GM21619 (cell line): Measurements from ENCODE around the gene CACNA1H.
"Not testable (repeated sequence)": the region's sequence is repeated elsewhere in the genome, so short reads cannot be mapped to it uniquely, and the experiment has no call there.

Source experiments
- ATAC-seq: cut with Tn5 transposase; IDR thresholded peaks from one replicate; pipeline ENCODE4 v1.9.1; 2021; ENCODE audit not compliant: unreplicated experiment

CACNA1H gene

DNA sequence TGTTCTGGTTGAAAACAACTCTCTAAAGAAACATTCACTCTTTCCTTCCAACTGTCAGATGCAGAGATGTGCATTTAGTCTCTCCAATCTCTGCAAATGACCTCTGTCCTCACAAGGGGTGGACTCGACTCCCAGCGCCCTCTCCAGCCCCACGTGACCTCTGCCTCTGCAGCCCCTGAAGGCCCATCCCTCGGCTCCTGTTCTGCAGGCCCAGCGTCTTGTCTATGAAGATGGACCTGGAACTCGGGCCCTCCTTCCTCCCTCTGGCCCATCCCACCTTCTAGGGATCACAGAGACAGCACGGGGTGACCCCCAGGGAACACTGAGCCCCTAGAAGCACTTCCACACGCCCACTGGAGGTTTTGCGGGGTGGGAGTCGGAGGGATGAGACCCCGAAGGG is 90.5 kb downstream of the CACNA1H start:
- not testable (repeated sequence) for ATAC-seq

DNA sequence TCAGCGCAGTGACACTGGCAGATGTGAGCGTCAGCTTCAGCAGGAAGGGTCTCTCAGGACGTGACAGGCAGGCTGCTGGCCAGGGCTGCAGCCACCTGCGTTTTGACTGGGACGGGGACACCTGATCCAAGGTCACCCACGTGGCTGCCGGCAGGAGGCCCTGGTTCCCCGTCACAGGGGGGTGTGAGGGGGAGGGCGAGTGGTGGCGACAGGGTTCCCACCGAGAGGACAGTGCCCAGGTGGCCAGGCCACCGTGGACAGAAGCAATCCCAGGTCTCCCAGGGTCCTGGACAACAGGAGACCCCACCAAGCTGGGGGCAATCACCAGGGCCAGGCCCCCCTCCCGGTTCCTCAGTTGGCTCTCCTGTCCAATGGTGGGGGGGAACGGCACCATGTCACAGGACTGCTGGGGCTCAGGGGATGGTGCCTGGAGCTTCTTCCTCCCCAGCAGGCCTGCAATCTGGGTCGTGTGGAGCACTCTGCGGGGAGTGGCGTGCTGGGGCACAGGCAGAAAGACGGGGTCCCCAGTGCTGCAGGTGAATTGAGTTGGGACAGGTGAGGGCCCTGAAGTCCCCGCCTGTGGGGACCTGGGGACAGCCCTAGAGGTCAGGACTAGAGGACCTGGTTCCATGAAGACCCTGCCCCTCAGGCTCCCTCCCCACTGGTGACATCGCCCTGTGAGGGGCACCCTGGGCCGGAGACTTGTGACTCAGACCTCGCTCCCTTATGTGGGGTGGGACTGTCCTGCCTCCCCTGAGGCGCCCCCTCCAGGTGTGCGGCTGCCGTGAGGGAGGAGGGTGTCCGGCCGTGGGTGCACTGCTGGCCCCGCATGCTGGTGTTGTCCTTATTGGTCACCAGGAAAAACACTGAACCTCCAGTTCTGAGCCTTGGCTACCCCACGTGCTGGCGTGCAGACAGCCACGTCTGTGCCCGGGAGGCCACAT is 91.3 kb downstream of the CACNA1H start:
- not testable (repeated sequence) for ATAC-seq

DNA sequence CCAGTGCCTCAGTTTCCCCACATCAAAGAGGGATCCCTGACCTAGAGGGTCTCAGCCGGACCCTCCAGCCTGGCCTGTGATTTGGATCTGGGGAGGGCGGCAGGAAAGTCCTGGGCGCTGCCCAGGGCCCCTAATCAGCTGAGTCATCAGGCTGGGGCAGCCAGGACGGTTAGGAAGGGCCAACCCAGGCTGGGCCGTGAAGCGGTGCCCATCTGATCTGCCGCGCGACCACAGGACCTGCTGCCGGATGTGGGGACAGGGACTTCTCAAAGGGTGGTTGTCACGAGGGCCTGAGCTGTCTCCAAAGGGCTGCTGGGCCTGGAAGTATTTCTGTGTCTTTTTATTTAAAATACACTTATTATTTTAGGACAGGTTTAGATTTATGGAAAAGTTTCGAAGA is 92.0 kb downstream of the CACNA1H start:
- ATAC-seq = no peak

DNA sequence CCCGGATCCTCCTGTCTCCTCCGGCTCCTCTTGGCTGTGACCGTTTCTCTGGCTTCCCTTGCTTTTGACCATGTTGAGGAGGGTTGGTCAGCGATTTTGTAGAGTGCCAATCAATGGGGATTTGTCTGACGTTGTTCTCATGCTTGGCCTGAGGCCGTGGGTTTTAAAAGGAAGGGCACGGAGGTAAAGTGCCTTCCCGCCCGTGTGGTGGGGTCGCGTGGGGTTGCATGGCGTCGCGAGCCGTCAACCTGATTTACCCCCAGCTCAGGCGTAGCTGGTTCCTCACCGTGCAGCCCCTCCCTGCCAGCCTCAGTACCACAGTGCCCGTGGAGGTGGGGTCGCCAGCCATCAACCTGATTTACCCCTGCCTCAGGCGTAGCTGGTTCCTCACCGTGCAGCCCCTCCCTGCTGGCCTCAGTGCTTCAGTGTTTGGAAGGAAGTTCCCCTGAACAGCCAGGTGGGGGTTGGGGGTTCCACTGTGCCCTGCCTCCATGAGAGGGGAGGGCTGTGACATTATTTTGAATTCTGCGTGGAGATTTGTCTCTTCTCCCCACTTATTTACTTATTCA is 92.6 kb downstream of the CACNA1H start:
- no peak for ATAC-seq

DNA sequence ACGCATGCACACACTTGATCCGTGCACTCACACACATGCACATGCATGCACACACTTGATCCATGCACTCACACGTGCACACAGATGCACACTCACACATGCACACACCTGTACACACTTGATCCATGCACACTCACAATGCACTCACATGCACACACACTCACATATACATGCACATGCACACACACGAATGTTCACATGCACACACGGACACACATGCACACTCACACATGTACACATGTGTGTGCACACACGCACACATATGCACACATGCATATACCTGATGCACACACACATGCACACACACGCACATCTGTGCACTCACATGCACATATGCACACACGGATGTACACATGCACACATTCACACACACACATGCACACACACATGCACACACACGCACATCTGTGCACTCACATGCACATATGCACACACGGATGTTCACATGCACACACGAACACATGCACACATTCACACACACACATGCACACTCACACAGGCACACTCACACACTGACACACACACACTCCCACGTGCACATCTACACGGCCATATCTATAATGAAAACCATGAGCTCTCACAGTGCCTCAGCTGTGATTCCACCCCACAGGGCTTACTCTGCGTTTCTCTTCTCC is 95.1 kb downstream of the CACNA1H start:
- not testable (repeated sequence) for ATAC-seq

DNA sequence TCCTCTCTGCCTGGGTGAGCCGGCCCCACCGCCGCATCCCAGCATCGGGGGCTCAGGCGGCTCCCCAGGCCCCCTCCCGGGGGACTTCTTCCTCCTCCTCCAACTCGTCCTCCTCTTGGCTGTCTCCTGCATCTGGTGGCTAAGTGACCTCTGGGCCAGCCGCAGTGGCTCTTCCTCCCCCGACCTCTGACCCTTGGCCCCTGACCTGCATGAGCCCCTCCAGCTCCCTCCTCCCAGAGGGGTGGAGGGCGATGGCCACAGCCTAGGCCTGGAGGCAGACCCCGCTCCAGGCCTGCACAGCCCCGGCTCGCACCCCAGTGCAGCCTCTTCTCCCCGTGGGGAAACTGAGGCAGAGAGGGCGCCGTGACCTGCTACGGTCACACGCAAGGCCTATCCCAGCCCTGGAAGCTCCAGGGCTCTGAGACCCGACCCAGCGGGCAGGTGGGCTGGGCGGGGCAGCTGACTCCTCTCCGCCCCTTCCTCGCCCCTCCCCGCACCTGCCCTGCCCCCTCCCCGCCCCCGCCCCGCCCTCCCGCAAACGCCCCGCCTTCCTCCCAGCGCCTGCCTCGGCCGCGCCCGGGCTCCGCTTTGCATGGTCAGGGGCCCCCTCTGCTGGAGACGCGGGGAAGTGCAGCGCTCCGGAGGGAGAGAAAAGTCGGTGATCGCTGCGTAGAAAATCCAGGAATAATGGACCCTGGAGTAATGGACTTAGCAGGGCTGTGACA is 96.3 kb downstream of the CACNA1H start:
- not testable (repeated sequence) for ATAC-seq

DNA sequence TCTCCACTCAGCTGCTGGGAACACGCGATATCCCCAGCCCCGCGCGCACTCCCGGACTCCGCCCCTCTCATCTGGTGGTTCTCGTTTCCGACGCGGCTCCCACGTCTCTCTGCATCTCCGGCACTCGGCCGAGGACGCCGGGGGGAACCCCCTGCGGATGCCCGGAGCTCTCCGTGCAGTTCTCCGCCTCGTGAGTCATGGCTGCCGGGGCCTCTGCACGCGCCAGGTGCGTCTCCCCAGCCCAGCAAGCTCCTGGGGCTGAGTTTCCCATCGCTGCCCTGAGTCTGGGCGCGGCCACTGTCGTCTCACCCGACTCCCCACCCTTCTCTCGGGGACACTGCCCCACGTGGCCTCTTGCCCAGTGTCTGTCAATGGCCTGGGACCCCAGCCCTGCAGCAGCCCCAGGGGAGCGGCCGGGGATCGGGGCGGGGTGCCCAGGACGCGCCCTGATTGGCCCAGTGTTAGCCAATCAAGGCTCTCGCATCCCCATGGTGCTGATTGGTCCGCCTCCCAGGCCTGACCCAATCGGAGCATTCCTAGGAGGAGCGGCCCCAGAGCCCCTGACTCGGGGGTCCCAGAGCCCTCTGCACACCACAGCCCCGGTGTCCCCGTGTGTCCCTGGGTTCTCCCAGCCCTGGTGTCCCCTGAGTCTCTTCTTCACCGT is 100.9 kb downstream of the CACNA1H start:
- not testable (repeated sequence) for ATAC-seq

DNA sequence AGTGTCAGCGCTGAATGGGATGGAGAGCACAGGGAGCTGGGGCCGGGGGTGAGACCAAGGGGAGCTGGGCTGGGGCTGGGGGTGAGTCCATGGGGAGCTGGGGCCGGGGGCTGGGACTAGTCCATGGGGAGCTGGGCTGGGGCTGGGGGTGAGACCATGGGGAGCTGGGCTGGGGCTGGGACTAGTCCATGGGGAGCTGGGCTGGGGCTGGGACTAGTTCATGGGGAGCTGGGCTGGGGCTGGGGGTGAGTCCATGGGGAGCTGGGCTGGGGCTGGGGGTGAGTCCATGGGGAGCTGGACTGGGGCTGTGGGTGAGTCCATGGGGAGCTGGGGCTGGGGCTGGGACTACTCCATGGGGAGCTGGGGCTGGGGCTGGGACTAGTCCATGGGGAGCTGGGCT is 101.9 kb downstream of the CACNA1H start:
- ATAC-seq = not testable (repeated sequence)

DNA sequence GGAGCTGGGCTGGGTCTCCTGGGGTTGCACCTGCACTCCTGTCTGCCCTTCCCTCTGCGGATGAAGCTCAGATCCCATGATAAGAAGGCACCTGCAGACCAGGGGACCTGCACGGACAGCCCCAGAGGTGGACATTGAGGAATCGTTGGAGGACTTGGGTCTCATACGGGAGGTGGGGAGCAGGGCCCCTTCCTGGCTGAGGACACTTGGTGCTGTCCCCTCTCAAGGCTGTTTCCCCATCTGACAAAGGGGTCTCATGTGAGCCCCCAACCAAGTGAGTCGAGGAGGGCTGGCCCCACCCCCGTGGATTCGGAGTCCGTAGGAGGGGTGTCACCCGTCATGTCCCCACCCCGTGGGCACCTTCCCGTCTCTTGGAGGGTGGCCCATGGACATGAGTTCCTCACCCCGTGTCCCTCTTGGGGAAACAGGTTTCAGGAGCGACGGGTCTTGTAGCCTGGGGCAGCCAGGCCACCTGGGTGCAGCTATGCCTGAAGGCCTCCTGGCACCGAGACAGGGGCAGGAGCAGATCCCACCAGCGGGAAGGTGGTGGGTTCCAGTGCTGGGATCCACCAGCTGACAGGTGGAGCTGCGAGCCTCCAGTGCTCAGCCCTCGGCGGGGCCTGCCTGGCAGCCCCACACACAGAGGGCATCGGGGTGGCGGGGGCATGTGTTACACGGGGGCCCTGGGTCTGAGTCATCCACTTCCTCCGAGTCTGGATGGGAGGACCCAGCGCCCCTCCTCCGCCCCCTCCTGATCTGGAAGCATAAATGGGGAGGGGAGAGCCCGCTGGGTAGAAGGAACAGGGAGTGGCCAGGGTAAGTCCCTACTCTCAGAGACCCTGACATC is 102.6 kb downstream of the CACNA1H start, which contains the start of gene TPSD1:
TPSD1 (plus strand) TSS at position 794 of the 847 bp plus-strand sequence. CDS start 212 bp downstream, outside the sequence.
- not testable (repeated sequence) for ATAC-seq

DNA sequence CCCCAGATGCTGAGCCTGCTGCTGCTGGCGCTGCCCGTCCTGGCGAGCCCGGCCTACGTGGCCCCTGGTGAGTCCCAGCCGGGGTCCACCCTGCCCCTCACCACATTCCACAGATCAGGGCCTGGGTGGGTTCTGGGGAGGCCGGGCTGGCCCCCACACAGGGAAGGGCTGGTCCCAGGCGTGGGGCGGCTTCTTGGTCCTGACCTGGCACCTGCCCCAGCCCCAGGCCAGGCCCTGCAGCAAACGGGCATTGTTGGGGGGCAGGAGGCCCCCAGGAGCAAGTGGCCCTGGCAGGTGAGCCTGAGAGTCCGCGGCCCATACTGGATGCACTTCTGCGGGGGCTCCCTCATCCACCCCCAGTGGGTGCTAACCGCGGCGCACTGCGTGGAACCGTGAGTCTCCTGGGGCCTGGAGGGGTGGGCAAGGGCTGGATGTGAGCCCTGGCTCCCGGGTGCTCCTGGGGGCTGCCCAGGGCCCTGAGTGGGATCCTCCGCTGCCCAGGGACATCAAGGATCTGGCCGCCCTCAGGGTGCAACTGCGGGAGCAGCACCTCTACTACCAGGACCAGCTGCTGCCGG is 103.5 kb downstream of the CACNA1H start:
- not testable (repeated sequence) for ATAC-seq

DNA sequence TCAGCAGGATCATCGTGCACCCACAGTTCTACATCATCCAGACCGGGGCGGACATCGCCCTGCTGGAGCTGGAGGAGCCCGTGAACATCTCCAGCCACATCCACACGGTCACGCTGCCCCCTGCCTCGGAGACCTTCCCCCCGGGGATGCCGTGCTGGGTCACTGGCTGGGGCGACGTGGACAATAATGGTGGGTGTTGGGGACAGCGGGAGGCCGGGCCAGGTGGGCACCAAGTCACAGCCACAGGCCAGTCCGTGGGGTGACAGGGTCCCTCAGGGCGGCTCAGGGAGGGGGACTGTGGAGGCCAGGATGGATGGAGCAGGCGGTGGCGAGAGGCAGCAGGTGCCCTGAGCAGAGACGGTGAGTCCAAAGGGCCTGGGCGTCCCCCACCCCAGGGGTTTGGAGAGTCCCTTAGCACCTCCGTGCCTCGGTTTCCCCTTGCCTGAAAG is 104.0 kb downstream of the CACNA1H start:
- ATAC-seq = no peak

DNA sequence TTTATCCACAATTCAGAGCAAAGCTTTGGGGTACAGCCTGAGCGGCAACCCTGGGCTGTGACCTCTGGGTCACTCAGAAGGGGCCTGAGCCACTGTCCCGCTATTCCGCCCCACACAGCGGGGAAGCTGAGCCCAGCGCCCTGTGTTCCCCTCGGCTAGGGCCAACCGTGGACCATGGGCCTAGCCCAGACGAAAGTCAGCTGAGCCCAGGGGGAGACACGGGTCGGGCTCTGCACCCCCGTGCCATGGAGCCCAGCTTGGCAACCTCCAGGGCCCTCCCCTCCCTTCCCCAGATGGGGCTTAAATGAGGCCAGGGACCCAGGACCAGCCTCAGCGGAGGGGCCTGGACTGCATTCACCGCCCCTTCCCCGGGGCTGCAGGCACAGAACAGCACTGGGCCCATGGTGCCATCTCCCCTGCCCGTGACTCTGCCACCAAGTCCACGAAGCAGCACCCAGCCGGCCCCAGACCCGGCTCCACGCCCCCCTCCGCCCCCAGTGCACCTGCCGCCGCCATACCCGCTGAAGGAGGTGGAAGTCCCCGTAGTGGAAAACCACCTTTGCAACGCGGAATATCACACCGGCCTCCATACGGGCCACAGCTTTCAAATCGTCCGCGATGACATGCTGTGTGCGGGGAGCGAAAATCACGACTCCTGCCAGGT is 104.8 kb downstream of the CACNA1H start:
- no peak for ATAC-seq

DNA sequence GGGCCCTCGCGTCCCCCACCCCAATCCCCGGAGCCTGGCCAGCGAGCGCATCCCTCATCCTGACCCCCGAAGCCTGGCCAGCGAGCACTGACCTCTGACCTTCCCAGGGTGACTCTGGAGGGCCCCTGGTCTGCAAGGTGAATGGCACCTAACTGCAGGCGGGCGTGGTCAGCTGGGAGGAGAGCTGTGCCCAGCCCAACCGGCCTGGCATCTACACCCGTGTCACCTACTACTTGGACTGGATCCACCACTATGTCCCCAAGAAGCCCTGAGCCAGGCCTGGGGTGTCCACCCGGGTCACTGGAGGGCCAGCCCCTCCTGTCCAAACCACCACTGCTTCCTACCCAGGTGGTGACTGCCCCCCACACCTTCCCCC is 105.3 kb downstream of the CACNA1H start:
- no peak for ATAC-seq

DNA sequence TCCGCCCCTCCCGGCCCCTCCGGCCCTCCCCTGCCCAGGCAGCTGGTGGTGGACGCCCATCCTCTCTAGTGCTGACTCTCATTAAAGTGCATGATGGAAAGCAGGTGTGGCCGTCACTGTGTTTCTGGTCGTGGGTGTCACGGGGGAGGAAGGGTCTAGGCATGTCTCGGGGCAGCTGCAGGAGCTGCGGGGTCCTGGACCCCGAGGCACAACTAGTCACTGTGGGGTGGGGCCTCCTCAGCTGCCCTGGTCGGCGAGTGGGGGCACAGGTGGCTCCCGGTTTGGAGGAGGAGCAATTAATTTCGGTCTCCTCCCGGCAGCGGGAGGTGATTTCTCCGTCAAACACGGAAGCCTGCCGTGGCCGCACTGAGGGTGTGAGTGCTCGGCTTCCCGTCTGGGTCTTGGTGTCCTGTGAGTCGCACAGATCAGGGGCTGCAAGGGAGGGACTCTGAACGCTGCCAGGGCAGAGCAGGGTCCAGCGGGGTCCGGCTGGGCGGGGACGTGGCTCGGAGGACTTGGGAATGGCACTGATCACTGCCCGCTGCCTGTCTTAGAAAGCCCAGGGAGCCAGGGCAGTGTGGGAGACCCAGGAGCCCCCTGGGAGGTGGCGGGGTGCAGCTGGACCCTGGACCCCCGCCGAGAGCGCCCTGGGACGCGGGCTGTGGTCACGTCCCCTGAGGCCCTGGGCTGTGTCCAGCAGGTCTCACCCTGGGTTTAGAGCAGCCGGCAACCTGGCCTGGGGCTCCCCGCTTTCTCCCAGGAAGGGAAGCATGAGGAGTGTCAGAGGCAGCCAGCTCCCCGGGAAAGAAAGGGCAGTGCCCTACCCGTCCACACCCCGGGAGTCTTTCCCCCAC is 106.2 kb downstream of the CACNA1H start:
- ATAC-seq = no peak

DNA sequence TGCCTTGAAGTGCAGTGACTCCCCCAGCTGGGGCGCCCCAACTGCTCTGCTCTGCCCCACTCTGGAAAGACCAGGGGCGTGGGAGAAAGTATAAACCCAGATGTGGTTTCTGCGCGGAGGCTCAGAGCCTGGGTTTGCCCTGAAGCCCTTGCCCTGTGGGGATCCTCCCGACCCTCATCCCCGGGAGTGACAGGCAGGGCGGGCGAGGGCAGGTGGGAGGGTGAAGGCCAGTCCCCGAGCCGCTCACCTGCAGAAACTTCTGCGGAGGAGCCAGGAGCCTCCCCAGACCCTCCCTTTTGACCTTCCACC is 106.8 kb downstream of the CACNA1H start:
- ATAC-seq = no peak

DNA sequence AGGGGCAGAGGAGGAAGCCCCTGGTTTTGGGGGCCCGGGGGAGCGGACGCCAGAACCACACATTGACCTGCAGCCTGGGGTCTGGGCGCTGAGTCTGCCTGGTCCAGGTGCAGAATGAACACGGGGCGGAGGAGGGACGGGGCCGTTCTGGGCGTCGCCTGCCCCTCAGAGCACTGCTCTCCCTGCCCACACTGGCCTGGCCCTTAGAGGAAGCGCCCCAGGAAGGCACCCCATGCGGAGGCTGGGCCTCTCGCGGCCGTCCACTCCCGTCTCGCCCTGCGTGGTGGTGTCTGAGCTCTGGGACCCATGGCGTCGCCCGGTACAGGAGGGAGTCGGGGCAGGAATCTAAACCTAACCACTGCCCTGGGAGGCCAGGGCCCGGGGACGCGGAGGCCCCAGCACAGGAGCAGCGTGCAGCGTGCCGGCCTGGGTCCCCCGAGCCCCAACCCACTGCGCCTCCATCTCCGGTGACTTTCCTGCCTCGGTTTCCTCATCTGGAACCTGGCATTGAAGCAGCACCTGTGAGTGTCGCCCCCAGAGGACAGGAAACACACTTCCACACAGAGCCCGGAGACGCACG is 107.3 kb downstream of the CACNA1H start:
- ATAC-seq = no peak

DNA sequence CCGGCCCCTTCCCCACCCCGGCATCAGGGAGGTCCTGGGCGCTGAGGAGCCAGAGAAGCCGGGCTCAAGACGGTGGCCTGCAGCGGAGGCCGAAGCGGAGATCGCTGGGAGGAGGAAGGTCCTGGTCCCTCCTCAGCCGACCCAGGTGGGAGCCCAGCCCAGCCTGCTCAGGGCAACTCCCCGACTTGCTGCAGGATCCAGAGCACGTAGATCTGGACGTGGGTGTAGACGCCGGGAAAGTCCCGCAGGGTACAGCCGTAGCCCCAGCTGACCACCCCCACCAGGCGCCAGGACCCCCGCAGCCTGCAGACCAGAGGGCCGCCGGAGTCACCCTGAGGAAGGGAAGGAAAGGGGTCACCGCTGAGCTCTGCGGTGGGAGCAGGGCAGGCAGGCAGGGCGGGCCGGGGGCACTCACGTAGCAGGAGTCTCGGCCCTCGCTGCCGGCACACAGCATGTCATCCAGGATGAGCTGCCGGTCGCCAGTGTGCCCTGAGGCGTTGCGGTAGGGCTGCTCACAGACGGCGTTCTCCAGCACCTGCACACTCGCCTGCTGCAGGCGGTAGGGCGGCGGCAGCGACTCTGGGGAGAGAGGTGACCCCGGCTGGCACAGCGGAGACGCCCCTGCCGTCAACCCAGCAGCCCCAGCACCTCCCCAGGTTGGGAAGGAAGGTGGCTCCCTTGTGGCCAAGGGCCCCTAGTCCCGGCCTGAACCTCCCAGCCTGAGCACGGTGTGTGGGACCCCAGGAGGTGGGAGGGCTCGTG is 108.4 kb downstream of the CACNA1H start:
- ATAC-seq = no peak
